ENCODE measurements around the gene LACC1. TPM values are rescaled to one million over a fixed set of nuclear protein-coding genes. Genes with fewer than 3 reads are reported as not detected.

Gene LACC1
- total and polyA plus RNA-seq, 2 of the 8 experiments (the other 6 are each of a cell fraction or from before 2014, with no cell fraction given), result 0.57 to 3.6 TPM

DNA sequence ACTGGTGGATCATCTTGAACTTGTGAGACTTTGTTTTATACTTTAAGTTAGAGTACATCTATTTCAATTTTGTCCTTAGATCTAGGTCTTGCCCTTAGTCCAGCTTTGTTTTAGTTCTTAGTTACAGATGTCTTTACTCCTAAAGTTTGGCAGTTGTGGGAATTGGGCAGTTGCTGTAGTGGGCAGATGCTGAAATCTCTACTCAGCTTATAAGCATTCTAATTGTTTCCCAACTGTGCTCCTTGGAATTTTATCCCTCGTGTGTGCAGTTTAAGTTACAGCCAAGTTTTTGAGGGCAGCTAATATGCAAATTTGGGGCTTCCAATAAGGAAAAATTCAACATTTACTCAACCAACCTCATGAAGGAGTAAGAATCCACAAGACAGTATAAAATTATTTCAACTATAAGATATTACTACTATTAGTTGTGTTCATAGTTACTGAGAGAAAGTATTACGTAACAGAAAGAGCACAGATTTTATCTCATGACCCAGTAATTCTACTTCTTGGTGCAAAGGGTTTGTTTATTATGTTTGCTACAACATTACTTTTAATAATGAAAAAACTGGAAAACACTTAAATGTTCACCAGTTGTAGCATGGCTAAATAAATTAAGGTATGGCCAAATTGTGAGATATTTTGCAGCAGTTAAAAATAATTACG is 33.1 kb upstream of the LACC1 start (continued):
- TF ChIP-seq SIRT6 (IDR thresholded peaks at IDR 0.05; ENCODE audit: low read length), result no peak
- no peak for TF ChIP-seq CREB1 (IDR thresholded peaks at IDR 0.05)
- no peak for TF ChIP-seq EGR1 (IDR thresholded peaks at IDR 0.05; ENCODE audit: borderline replicate concordance, low read depth, low read length)
- no peak for TF ChIP-seq ASH2L (IDR thresholded peaks at IDR 0.05; ENCODE audit: low read length)
